Gastrocnemius medialis (tissue), 4 donors: ENCODE data around the gene VAC14.
A peak's percentile ranks its signal among the peaks of the same experiment; 100 is the strongest.

Experiments
- POLR2A ChIP-seq, 2 donors: fragments of 450-650 bp; IDR thresholded peaks; one replicate each; pipeline ENCODE4 v1.6.1; 2017; ENCODE audit warnings: antibody characterized with exemption in 2 of 2, mild to moderate bottlenecking in 2 of 2, moderate library complexity in 2 of 2
- TF ChIP-seq, protein P1 (sequence below), 5 experiments: fragments of 450-650 bp in 3 of 5; fragments of 200-600 bp in 2 of 5; sonication (generic) in 2 of 5; IDR thresholded peaks in 4 of 5; conservative IDR thresholded peaks in 1 of 5; 1 replicate in 4 of 5; 2 replicates in 1 of 5; pipeline ENCODE4 v1.5.1; 2016 to 2019; ENCODE audit warnings: antibody characterized with exemption in 5 of 5, mild to moderate bottlenecking in 3 of 5, moderate library complexity in 3 of 5

- TF ChIP-seq, protein P1, sequence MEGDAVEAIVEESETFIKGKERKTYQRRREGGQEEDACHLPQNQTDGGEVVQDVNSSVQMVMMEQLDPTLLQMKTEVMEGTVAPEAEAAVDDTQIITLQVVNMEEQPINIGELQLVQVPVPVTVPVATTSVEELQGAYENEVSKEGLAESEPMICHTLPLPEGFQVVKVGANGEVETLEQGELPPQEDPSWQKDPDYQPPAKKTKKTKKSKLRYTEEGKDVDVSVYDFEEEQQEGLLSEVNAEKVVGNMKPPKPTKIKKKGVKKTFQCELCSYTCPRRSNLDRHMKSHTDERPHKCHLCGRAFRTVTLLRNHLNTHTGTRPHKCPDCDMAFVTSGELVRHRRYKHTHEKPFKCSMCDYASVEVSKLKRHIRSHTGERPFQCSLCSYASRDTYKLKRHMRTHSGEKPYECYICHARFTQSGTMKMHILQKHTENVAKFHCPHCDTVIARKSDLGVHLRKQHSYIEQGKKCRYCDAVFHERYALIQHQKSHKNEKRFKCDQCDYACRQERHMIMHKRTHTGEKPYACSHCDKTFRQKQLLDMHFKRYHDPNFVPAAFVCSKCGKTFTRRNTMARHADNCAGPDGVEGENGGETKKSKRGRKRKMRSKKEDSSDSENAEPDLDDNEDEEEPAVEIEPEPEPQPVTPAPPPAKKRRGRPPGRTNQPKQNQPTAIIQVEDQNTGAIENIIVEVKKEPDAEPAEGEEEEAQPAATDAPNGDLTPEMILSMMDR (IDR thresholded peaks at IDR 0.05 in 4 of 5, conservative IDR thresholded peaks at IDR 0.05 in 1 of 5): peak in 1 of 5 experiments; percentile 17
- TF ChIP-seq POLR2A (IDR thresholded peaks at IDR 0.05): peak; percentile 15 to 56
These were observed 154.4 kb downstream of the VAC14 start, which contains the start of gene IL34 for GRCh38 chr16:70646260-70647241.
